Measurements from ENCODE around the gene KRT14.

DNA sequence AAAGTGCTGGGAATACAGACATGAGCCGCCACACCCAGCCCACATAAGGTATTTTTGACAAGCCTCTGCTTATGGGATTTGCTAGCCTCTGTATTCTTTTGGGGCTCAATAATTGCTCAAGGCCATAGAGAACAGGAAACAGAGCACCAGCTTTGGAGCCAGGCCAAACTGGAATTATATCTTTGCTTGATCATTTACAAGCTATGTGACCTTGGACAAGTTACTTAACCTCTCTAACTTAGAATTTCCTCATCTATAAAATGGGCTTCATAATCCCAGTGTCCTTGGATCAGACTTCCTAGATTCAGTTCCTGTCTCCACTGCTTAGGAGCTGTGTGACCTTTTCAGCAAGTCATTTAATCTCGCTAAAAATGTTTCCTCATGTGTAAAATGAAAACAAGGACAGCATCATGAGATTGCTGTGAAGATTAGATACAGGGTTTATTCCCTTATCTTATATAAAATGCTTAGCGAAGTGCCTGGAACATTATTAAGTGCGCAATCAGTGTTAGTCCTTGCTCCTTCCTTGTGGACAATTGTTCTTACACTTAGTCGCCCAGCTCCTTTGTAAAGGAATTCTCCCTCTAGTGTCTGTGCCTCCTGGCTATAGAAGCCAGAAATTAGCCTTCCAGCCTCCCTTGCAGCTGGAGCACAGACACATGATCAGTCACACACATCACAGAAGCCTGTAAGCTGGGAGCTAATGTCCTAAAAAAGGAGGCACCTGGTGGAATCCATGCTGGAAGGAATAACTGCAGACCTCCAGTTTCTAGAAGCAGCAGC, 31.4 kb downstream of the KRT14 start:
- TF ChIP-seq, protein P1, sequence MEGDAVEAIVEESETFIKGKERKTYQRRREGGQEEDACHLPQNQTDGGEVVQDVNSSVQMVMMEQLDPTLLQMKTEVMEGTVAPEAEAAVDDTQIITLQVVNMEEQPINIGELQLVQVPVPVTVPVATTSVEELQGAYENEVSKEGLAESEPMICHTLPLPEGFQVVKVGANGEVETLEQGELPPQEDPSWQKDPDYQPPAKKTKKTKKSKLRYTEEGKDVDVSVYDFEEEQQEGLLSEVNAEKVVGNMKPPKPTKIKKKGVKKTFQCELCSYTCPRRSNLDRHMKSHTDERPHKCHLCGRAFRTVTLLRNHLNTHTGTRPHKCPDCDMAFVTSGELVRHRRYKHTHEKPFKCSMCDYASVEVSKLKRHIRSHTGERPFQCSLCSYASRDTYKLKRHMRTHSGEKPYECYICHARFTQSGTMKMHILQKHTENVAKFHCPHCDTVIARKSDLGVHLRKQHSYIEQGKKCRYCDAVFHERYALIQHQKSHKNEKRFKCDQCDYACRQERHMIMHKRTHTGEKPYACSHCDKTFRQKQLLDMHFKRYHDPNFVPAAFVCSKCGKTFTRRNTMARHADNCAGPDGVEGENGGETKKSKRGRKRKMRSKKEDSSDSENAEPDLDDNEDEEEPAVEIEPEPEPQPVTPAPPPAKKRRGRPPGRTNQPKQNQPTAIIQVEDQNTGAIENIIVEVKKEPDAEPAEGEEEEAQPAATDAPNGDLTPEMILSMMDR (IDR thresholded peaks at IDR 0.05) = no peak
- no peak for TF ChIP-seq POLR2A (IDR thresholded peaks at IDR 0.05)
- no peak for TF ChIP-seq POLR2AphosphoS5 (IDR thresholded peaks at IDR 0.05)

Data from suprapubic skin (tissue), 4 donors.